Natural killer cell (primary cell): ENCODE results near the gene FOXK1. TPM values are rescaled to one million over a fixed set of nuclear protein-coding genes. Genes with fewer than 3 reads are reported as not detected.

ENCODE experiments used
- ATAC-seq, 3 donors: fragments of 150-1000 bp in 2 of 3; fragments of 200-7000 bp in 1 of 3; cut with Tn5 transposase; 1 replicate in 1 of 3; 2 replicates in 2 of 3; pipeline ENCODE4 v1.10.0; 2021; ENCODE audit warnings: mild to moderate bottlenecking in 2 of 3, moderate library complexity in 2 of 3
- DNase-seq, 2 donors: peaks; one replicate each; pipeline versions ENCODE4 v3.0.0 to v3.0.0-alpha.2; 2013 to 2021; ENCODE audit warnings: mixed read lengths in 1 of 2
- H3K27ac ChIP-seq: one replicate; pipeline ENCODE4 v1.5.1; 2013; ENCODE audit warnings: mild to moderate bottlenecking, low read length
- H3K27me3 ChIP-seq: one replicate; pipeline ENCODE4 v1.6.1; 2013; ENCODE audit warnings: low read length; ENCODE audit not compliant: control insufficient read depth, insufficient read depth
- H3K36me3 ChIP-seq: one replicate; pipeline ENCODE4 v1.6.1; 2013; ENCODE audit warnings: low read length; ENCODE audit not compliant: control insufficient read depth, insufficient read depth
- H3K4me1 ChIP-seq: one replicate; pipeline ENCODE4 v1.6.1; 2013; ENCODE audit warnings: low read length; ENCODE audit not compliant: control insufficient read depth, insufficient read depth
- H3K4me3 ChIP-seq: one replicate; pipeline ENCODE4 v1.5.1; 2013; ENCODE audit warnings: low read length
- H3K9me3 ChIP-seq: one replicate; pipeline ENCODE4 v1.6.1; 2013; ENCODE audit warnings: low read length; ENCODE audit not compliant: control insufficient read depth, insufficient read depth
- H3K27ac Mint-ChIP-seq, 2 donors: one replicate each; pipeline ENCODE4 v1.8.0; 2022; ENCODE audit warnings: mild to moderate bottlenecking in 2 of 2, mixed read lengths in 2 of 2, moderate library complexity in 1 of 2
- H3K27me3 Mint-ChIP-seq, 2 donors: one replicate each; pipeline ENCODE4 v1.8.0; 2022; ENCODE audit warnings: low read depth in 2 of 2, mixed read lengths in 2 of 2
- H3K36me3 Mint-ChIP-seq: one replicate; pipeline ENCODE4 v1.8.0; 2022; ENCODE audit warnings: mixed read lengths
- H3K4me1 Mint-ChIP-seq, 2 donors: one replicate each; pipeline ENCODE4 v1.8.0; 2022; ENCODE audit warnings: mixed read lengths in 2 of 2
- H3K4me3 Mint-ChIP-seq: one replicate; pipeline ENCODE4 v1.8.0; 2022; ENCODE audit warnings: mild to moderate bottlenecking, moderate library complexity, mixed read lengths
- H3K9me3 Mint-ChIP-seq, 2 donors: one replicate each; pipeline ENCODE4 v1.8.0; 2022; ENCODE audit warnings: mixed read lengths in 2 of 2
- CTCF ChIP-seq: fragments of 200-600 bp; IDR thresholded peaks from one replicate; pipeline ENCODE4 v1.8.0; 2022; ENCODE audit warnings: antibody characterized with exemption
- WGBS: methylation state at CpG from one replicate; pipeline ENCODE4 v1.1.7; 2013; ENCODE audit warnings: missing lambda C conversion rate; ENCODE audit not compliant: insufficient coverage; 5-methylcytosine and 5-hydroxymethylcytosine counted together
- intact Hi-C: fragments of 100-400 bp; cut with micrococcal nuclease; formaldehyde crosslinking; loops from one replicate; pipeline ENCODE4 v1.14.2; 2022
- total RNA-seq, 4 donors: library from RNA; stranded (reverse); fragments of 120-200 nt in 1 of 4; gene quantifications; one replicate each; pipeline versions ENCODE4 v1.2.3 to v1.2.4, GENCODE V29; 2013 to 2022

Gene FOXK1
- total RNA-seq, 3 donors from 2014 or later (not counting 1 experiment from before 2014, with no cell fraction given): 51.6 to 59.7 (median 55.3) TPM

- peak overlapping the region; percentile 98 for H3K4me3 Mint-ChIP-seq
- H3K27me3 ChIP-seq: no peaks in the 10 kb centered on the region
- H3K4me3 ChIP-seq: peak overlapping the region; percentile 88
- no peaks in the 10 kb centered on the region for H3K9me3 ChIP-seq
- H3K4me1 ChIP-seq: peaks cover 27% of the 10 kb centered on the region
- H3K4me1 Mint-ChIP-seq: peaks cover 31 to 41% of the 10 kb centered on the region in 2 donors
- intact Hi-C loops: loop anchor here (1.0 to 5.0 kb wide), 3 partner anchors 28 to 132 kb away; no protein-coding TSS in a partner anchor
- H3K27me3 Mint-ChIP-seq: no peaks in the 10 kb centered on the region
- 13% methylated on average over 24 of the region's 24 CpGs for WGBS
- peak overlapping the region; percentile 97 for H3K27ac ChIP-seq
- ATAC-seq (peak; percentile 17 to 34 (median 24)), DNase-seq (no peak)
- H3K9me3 Mint-ChIP-seq: no peaks in the 10 kb centered on the region
- no peaks in the 10 kb centered on the region for H3K36me3 ChIP-seq
- H3K27ac Mint-ChIP-seq: peak overlapping the region; percentile 98 to 100
- H3K36me3 Mint-ChIP-seq: no peaks in the 10 kb centered on the region
- TF ChIP-seq CTCF: no peak
These were observed 92.7 kb downstream of the FOXK1 start for GRCh38 chr7:4774658-4775249.

- H3K36me3 ChIP-seq: no peaks in the 10 kb centered on the region
- H3K27me3 Mint-ChIP-seq: no peaks in the 10 kb centered on the region
These were observed 93.3 kb downstream of the FOXK1 start, which contains the start of gene AP5Z1 for GRCh38 chr7:4775250-4775847. Gene AP5Z1, plus strand, starts transcription at chr7:4775623. Its CDS starts 93 bp downstream, at chr7:4775716.

GRCh38 chr7:4775848-4776623, 93.9 kb downstream of the FOXK1 start:
- Mint-ChIP-seq H3K27ac (peak overlapping the region; percentile 98 to 100), H3K9me3 (no peaks in the 10 kb centered on the region), H3K4me3 (peak overlapping the region; percentile 98), H3K36me3 (no peaks in the 10 kb centered on the region), H3K27me3 (no peaks in the 10 kb centered on the region), H3K4me1 (peaks cover 31 to 41% of the 10 kb centered on the region in 2 donors)
- peak; percentile 64 to 76 for DNase-seq
- Histone ChIP-seq H3K27ac (peak overlapping the region; percentile 97), H3K27me3 (no peaks in the 10 kb centered on the region), H3K4me1 (peaks cover 27% of the 10 kb centered on the region), H3K4me3 (peak overlapping the region; percentile 88), H3K9me3 (no peaks in the 10 kb centered on the region), H3K36me3 (peaks cover 5% of the 10 kb centered on the region)
- no peak for TF ChIP-seq CTCF
- ATAC-seq: peak; percentile 35 to 58 (median 43)
- intact Hi-C loops: loop anchor here (1.0 to 5.0 kb wide), 3 partner anchors 30 to 134 kb away; no protein-coding TSS in a partner anchor
- WGBS: 19% methylated on average over 31 of the region's 32 CpGs

More at GRCh38 chr7:4775250-4775847, 93.3 kb downstream of the FOXK1 start, which contains the start of gene AP5Z1:
- ATAC-seq: peak; percentile 86 to 95 (median 89)
- no peaks in the 10 kb centered on the region for H3K9me3 ChIP-seq
- TF ChIP-seq CTCF: no peak
- H3K27me3 ChIP-seq: no peaks in the 10 kb centered on the region
- peak within 1 kb of the TSS; percentile 98 to 100 for H3K27ac Mint-ChIP-seq
- H3K4me3 ChIP-seq: peak within 1 kb of the TSS; percentile 88
- H3K36me3 Mint-ChIP-seq: no peaks in the 10 kb centered on the region
- WGBS: under 1% methylated on average over 55 of the region's 55 CpGs
- peaks cover 27% of the 10 kb centered on the region for H3K4me1 ChIP-seq
- intact Hi-C loops: loop anchor here (1.0 to 5.0 kb wide), 3 partner anchors 29 to 133 kb away; no protein-coding TSS in a partner anchor
- H3K4me3 Mint-ChIP-seq: peak within 1 kb of the TSS; percentile 98
- H3K4me1 Mint-ChIP-seq: peaks cover 31 to 41% of the 10 kb centered on the region in 2 donors
- DNase-seq: peak; percentile 96 to 99
- peak within 1 kb of the TSS; percentile 97 for H3K27ac ChIP-seq
- H3K9me3 Mint-ChIP-seq: no peaks in the 10 kb centered on the region
